Inflammatory macrophage (primary cell): ENCODE measurements around the gene CALHM1.
"Not testable (repeated sequence)": the region's sequence is repeated elsewhere in the genome, so short reads cannot be mapped to it uniquely, and the experiment has no call there.

Experiments used
- DNase-seq, 2 donors: peaks; one replicate each; pipeline ENCODE4 v3.0.0-alpha.2; 2020 to 2022

Gene CALHM1

DNA sequence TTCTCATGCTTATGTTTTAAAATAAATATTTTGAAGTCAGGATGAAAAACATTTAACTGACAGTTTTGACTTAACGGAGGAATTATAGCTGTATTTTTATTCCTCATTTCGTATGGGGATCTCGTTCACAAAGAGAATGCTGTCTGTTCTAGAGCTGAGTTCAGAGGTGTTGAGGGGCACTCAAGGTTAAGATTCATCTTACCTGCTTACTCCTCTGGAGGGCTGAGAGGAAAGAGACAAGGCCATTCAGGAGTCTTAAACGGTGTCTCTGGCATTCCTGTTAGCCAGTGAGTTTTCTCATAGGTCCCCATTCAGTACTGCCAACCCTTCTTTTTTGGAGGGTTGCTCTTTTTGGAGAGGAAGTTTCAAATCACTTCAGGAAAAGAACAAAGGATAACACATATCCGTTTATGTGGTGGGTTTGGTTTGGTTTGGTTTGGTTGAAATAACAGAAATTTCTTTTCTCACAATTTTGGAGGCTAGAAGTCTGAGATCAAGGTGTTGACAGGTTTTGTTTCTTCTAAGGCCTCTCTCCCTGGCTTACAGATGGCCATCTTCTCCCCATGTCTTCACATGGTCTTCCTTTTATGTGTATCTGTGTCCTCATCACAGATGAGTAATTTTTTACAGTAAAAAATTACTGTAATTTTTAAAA is 29.6 kb downstream of the CALHM1 start:
- no peak for DNase-seq

GRCh38 chr10:103427866-103428265 is 30.8 kb downstream of the CALHM1 start:
- no peak for DNase-seq

DNA sequence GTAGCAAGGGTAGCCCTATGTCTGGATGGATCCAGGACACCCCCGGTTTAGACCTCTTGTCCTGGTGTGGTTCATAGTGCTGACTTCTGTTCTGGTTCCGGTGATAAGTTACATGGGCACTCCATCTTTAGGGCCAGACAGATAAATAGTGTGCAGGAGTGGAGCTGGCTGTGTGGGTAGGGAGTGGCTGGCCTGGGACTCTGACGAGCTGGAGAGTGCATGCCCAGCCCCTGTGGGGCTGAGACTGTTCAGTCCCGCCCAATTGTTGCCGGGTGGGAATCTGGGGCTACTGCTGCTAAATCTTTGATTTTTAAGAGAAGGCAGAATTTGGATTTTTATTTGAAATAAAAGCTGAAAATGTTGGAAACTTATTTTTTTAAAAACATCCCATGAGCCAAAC is 35.0 kb downstream of the CALHM1 start:
- no peak for DNase-seq

DNA sequence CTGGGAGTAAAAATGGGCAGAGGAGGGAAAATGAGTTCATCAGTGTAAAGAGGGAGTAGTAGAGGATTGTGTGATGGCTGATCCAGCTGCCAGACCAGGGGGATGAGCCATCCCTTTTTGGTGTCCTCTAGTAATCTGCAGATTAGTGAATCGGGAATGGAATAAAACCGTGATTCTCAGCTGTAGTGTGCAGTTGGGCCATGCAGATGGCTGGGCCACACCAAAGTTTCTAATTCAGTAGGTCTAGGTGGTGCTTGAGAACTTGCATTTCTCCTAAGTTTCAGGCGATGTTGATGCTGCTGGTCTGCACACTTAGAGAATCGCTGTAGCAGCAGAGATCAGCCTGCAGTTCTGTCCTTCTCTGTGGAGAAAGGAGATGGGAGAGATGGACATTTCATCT is 39.6 kb downstream of the CALHM1 start:
- DNase-seq: no peak

DNA sequence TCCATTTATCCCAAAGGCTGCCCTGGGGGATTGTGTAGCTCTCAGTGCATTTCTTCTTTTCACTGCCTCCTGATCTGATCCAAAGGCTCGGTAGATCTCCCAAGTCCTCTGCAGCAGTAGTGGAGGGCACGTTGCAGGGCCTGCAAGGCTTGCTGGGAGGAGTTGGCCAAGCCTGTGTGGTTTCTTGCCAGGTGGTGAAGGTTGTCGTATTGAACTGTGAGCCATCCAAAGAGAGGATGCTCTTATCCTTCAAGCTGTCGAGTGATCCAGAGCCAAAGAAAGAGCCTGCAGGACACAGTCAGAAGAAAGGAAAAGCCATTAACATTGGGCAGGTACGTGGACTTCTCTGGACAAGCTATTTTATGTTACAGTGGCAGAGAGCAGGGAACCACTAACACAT is 41.1 kb downstream of the CALHM1 start:
- no peak for DNase-seq

- not testable (repeated sequence) for DNase-seq
Measured at GRCh38 chr10:103417148-103417469, 41.6 kb downstream of the CALHM1 start.

GRCh38 chr10:103416436-103417147 is 42.1 kb downstream of the CALHM1 start:
- DNase-seq: peak; percentile 72 to 75

GRCh38 chr10:103415581-103415980 is 43.1 kb downstream of the CALHM1 start:
- no peak for DNase-seq

- no peak for DNase-seq
Measured at GRCh38 chr10:103413564-103413963, 45.1 kb downstream of the CALHM1 start.
